GM12878 (cell line): ENCODE results near the gene MFN2. TPM values are rescaled to one million over a fixed set of nuclear protein-coding genes. Genes with fewer than 3 reads are reported as not detected.

Experiments
- ATAC-seq: fragments of 200-7000 bp; cut with Tn5 transposase; 3 replicates; pipeline ENCODE4 v1.9.1; 2020; ENCODE audit warnings: mild to moderate bottlenecking, moderate library complexity
- BruUV-seq: library from RNA; stranded (reverse); fragments of 400-500 nt; replicated peaks from 2 replicates; lab custom pipeline; 2021; lab: Mats Ljungman, UMichigan
- CTCF ChIA-PET: fragments of 300-600 bp; sonication (Branson Sonifier 250); formaldehyde crosslinking; extraction: SDS; loops from one replicate; lab custom pipeline; 2021; ENCODE audit warnings: inconsistent platforms; lab: Yijun Ruan, JAX
- POLR2A ChIA-PET: fragments of 350-600 bp; formaldehyde crosslinking; extraction: SDS; loops from one replicate; lab custom pipeline; 2021; ENCODE audit warnings: inconsistent platforms; lab: Charles Lee
- RAD21 ChIA-PET: fragments of 300-600 bp; sonication (Branson Sonifier 250); formaldehyde crosslinking; loops from one replicate; lab custom pipeline; 2023; ENCODE audit warnings: antibody characterized with exemption; ENCODE audit not compliant: unreplicated experiment; lab: Charles Lee
- SMC1A ChIA-PET: fragments of 300-600 bp; sonication (Branson Sonifier 250); formaldehyde crosslinking; loops from one replicate; lab custom pipeline; 2023; ENCODE audit not compliant: unreplicated experiment, uncharacterized antibody; lab: Charles Lee
- DNase-seq: peaks from one replicate; pipeline ENCODE4 v3.0.0-alpha.2; 2011; ENCODE audit warnings: low read depth, low spot score
- FAIRE-seq: peaks from 3 replicates; lab custom pipeline; 2011; peaks lifted over from hg19 to GRCh38; lab: Jason Lieb, UNC
- H2AFZ ChIP-seq: 2 replicates; pipeline ENCODE4 v1.6.0; 2011; ENCODE audit warnings: low read depth, low read length, control low read depth; ENCODE audit not compliant: control insufficient read depth
- H3K27ac ChIP-seq: 2 replicates; pipeline ENCODE4 v1.5.1; 2011; ENCODE audit warnings: control low read depth; ENCODE audit not compliant: control insufficient read depth, insufficient read depth
- H3K27me3 ChIP-seq, 2 experiments: replicated peaks in 1 of 2; 2 replicates each; pipeline versions ENCODE4 v1.6.0 to v1.6.1; 2011; ENCODE audit warnings: low read length in 1 of 2; ENCODE audit not compliant: control insufficient read depth in 2 of 2, insufficient read depth in 2 of 2
- H3K36me3 ChIP-seq, 2 experiments: 2 replicates each; pipeline ENCODE4 v1.5.1; 2011; ENCODE audit warnings: low read length in 1 of 2; ENCODE audit not compliant: control insufficient read depth in 2 of 2, insufficient read depth in 2 of 2
- H3K4me1 ChIP-seq: 2 replicates; pipeline ENCODE4 v1.6.1; 2011; ENCODE audit warnings: mild to moderate bottlenecking, low read length, moderate library complexity, mixed read lengths; ENCODE audit not compliant: control insufficient read depth, insufficient read depth
- H3K4me2 ChIP-seq: 2 replicates; pipeline ENCODE4 v1.6.0; 2011; ENCODE audit warnings: control low read depth; ENCODE audit not compliant: control insufficient read depth, insufficient read depth
- H3K4me3 ChIP-seq: fragments of 200-600 bp; sonication (generic); 2 replicates; pipeline ENCODE4 v1.5.1; 2016
- H3K79me2 ChIP-seq: 2 replicates; pipeline ENCODE4 v1.6.0; 2011; ENCODE audit warnings: low read length; ENCODE audit not compliant: control insufficient read depth, insufficient read depth
- H3K9ac ChIP-seq: 2 replicates; pipeline ENCODE4 v1.8.0; 2011; ENCODE audit warnings: low read length, control low read depth, mixed read lengths; ENCODE audit not compliant: control insufficient read depth, insufficient read depth
- H3K9me3 ChIP-seq: replicated peaks from 3 replicates; pipeline ENCODE4 v1.5.1; 2011; ENCODE audit warnings: mild to moderate bottlenecking, low read length; ENCODE audit not compliant: control insufficient read depth, insufficient read depth
- H4K20me1 ChIP-seq: 2 replicates; pipeline ENCODE4 v1.6.0; 2011; ENCODE audit not compliant: control insufficient read depth, insufficient read depth
- PML ChIP-seq: IDR thresholded peaks from 2 replicates; pipeline ENCODE4 v1.6.1; 2012; ENCODE audit warnings: low read length, inconsistent platforms
- SMC3 ChIP-seq: IDR thresholded peaks from 2 replicates; pipeline ENCODE4 v1.6.1; 2011; ENCODE audit warnings: low read length, improper control_type of control experiment, borderline replicate concordance
- SP1 ChIP-seq: IDR thresholded peaks from one replicate; pipeline ENCODE4 v1.6.1; 2011; ENCODE audit warnings: low read depth, low read length
- SREBF1 ChIP-seq: IDR thresholded peaks from 2 replicates; pipeline ENCODE4 v1.6.1; 2012; ENCODE audit warnings: mild to moderate bottlenecking, low read length
- STAT1 ChIP-seq: fragments of 450-650 bp; conservative IDR thresholded peaks from 2 replicates; pipeline ENCODE4 v1.6.1; 2014; ENCODE audit warnings: antibody characterized with exemption, mild to moderate bottlenecking
- WGBS: methylation state at CpG from one replicate; pipeline ENCODE4 v1.1.6; 2016; ENCODE audit warnings: low lambda C conversion rate; ENCODE audit not compliant: insufficient replicate concordance, insufficient coverage; ENCODE audit errors: missing lambda C conversion rate; 5-methylcytosine and 5-hydroxymethylcytosine counted together
- in situ Hi-C: fragments of 300-500 bp; cut with MboI; formaldehyde crosslinking; loops from 9 replicates; pipeline ENCODE4 v1.14.3; 2018; ENCODE audit warnings: mixed read lengths
- intact Hi-C: fragments of 100-400 bp; cut with micrococcal nuclease; formaldehyde crosslinking; loops from one replicate; pipeline ENCODE4 v1.14.2; 2022; ENCODE audit not compliant: unreplicated experiment
- polyA plus RNA-seq, 11 experiments: library from polyadenylated mRNA; depleted of rRNA in 4 of 11; unstranded in 6 of 11; stranded (reverse) in 5 of 11; fragments of >200 nt; fragmentation: Nextera tagmentation in 4 of 11; fragmentation: Illumina TruSeq in 1 of 11; extraction: Ambion mirVana in 4 of 11; extraction: Trizol in 1 of 11; gene quantifications; 1 replicate in 1 of 11; 2 replicates in 10 of 11; pipeline versions ENCODE4 v1.2.1 to v1.2.3, GENCODE V29; 2011 to 2016; ENCODE audit warnings: inconsistent platforms in 2 of 11, missing spikeins in 2 of 11, low read depth in 1 of 11
- total RNA-seq, 4 experiments: library from RNA; depleted of rRNA in 3 of 4; stranded (reverse); fragments of >200 nt in 3 of 4; fragmentation: Illumina TruSeq in 1 of 4; extraction: Trizol in 1 of 4; gene quantifications; 2 replicates each; pipeline versions ENCODE4 v1.2.1 to v1.2.3, GENCODE V29; 2013 to 2021
- TF ChIP-seq, protein P1 (sequence below): fragments of 450-650 bp; IDR thresholded peaks from 2 replicates; pipeline ENCODE4 v1.6.1; 2017; ENCODE audit warnings: borderline replicate concordance
- TF ChIP-seq, protein P2 (sequence below): IDR thresholded peaks from 2 replicates; pipeline ENCODE4 v1.6.1; 2012; ENCODE audit warnings: low read depth, low read length, improper control_type of control experiment
- TF ChIP-seq, protein P3 (sequence below), 3 experiments: IDR thresholded peaks in 2 of 3; conservative IDR thresholded peaks in 1 of 3; 2 replicates each; pipeline ENCODE4 v1.5.1; 2011; ENCODE audit warnings: low read depth in 3 of 3, low read length in 3 of 3, mild to moderate bottlenecking in 3 of 3, control low read depth in 2 of 3, moderate library complexity in 2 of 3, inconsistent platforms in 1 of 3, mixed read lengths in 1 of 3; ENCODE audit not compliant: control insufficient read depth in 2 of 3, insufficient read depth in 1 of 3; ENCODE audit errors: extremely low read depth in 1 of 3

The MFN2 gene
- total and polyA plus RNA-seq, 10 of the 15 experiments (the other 5 are each of a cell fraction or from before 2014, with no cell fraction given): 5.3 to 64.4 (median 48.1) TPM

DNA sequence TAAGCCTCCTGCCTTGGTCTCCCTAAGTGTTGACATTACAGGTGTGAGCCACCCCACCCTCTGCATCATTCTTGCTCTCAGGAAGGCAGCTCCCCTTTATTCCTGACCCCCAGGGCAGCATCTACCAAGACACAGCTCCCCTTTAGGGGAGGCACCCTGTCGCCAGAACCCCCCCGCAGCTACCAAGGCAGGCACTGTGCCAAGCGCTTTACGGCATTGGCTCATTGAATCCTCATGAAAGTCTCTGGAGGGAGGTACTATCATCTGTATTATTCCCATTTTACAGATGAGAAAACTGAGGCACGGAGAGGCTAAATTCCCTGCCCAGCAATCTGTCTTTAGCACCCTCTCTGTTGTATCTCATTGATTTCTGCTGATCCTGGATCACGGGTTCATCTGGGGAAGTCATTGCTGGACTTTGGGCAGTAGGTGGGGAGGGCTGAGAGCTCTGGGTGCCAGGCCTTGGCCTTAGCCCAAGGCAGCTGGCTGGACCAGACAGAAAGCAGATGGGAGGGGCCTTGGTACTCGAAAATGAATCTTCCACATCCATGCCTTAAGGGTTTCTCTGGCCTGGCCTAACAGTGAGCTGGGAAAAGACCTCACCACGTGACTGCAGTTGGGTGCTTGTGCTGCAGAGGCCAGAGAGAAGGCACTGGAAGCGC, 39.9 kb upstream of the MFN2 start (continued):
- TF ChIP-seq STAT1 (no peak), SP1 (no peak)
- TF ChIP-seq, protein P1, sequence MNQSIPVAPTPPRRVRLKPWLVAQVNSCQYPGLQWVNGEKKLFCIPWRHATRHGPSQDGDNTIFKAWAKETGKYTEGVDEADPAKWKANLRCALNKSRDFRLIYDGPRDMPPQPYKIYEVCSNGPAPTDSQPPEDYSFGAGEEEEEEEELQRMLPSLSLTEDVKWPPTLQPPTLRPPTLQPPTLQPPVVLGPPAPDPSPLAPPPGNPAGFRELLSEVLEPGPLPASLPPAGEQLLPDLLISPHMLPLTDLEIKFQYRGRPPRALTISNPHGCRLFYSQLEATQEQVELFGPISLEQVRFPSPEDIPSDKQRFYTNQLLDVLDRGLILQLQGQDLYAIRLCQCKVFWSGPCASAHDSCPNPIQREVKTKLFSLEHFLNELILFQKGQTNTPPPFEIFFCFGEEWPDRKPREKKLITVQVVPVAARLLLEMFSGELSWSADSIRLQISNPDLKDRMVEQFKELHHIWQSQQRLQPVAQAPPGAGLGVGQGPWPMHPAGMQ: no peak
- TF ChIP-seq, all 136 proteins: peak for 0

DNA sequence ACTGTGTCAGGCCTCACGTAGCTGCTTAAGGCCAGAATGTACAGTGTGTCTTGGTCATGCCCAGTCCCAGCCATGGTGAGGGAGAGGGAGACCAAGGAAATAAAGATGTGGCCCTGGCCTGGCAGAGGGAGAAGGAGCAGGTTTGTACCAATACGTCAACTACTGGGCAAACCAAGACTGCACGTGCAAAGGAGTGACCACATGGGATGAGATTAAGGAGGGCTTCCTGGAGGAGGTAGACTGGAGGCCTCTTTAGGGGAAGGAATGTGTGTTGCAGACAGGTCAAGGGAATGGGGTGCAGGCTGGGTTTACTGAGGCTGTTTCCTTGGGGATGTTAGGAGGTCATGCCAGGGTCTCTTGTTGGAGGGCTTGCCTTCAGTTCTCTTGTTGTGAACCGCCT, 38.0 kb upstream of the MFN2 start:
- ATAC-seq: no peak
- no peaks in the 10 kb centered on the region for H3K27me3 ChIP-seq
- H3K9me3 ChIP-seq: no peaks in the 10 kb centered on the region; the same call in 2 of the 3 replicates
- intact Hi-C loops: no loop called here
- H3K79me2 ChIP-seq: peaks cover 7% of the 10 kb centered on the region
- WGBS: 79% methylated on average over 4 of the region's 4 CpGs
- H2AFZ ChIP-seq: no peak overlapping the region
- H3K27ac ChIP-seq: no peak overlapping the region
- H3K4me3 ChIP-seq: no peak overlapping the region
- ChIA-PET RAD21 (no interaction called here), POLR2A (no interaction called here), CTCF (interaction anchor here (0.7 kb wide), 1 partner anchor 25 kb away, joined by 4 read pairs; no protein-coding TSS in a partner anchor), SMC1A (no interaction called here)
- peaks cover 1% of the 10 kb centered on the region; the same call in 1 of the 2 replicates for H3K4me1 ChIP-seq
- no peak overlapping the region for H3K9ac ChIP-seq
- no TSS peak for BruUV-seq
- in situ Hi-C loops: no loop called here
- FAIRE-seq: no peak
- TF ChIP-seq, protein P2, sequence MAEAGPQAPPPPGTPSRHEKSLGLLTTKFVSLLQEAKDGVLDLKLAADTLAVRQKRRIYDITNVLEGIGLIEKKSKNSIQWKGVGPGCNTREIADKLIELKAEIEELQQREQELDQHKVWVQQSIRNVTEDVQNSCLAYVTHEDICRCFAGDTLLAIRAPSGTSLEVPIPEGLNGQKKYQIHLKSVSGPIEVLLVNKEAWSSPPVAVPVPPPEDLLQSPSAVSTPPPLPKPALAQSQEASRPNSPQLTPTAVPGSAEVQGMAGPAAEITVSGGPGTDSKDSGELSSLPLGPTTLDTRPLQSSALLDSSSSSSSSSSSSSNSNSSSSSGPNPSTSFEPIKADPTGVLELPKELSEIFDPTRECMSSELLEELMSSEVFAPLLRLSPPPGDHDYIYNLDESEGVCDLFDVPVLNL: no peak
- TF ChIP-seq, protein P3, sequence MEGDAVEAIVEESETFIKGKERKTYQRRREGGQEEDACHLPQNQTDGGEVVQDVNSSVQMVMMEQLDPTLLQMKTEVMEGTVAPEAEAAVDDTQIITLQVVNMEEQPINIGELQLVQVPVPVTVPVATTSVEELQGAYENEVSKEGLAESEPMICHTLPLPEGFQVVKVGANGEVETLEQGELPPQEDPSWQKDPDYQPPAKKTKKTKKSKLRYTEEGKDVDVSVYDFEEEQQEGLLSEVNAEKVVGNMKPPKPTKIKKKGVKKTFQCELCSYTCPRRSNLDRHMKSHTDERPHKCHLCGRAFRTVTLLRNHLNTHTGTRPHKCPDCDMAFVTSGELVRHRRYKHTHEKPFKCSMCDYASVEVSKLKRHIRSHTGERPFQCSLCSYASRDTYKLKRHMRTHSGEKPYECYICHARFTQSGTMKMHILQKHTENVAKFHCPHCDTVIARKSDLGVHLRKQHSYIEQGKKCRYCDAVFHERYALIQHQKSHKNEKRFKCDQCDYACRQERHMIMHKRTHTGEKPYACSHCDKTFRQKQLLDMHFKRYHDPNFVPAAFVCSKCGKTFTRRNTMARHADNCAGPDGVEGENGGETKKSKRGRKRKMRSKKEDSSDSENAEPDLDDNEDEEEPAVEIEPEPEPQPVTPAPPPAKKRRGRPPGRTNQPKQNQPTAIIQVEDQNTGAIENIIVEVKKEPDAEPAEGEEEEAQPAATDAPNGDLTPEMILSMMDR (IDR thresholded peaks at IDR 0.05 in 2 of 3, conservative IDR thresholded peaks at IDR 0.05 in 1 of 3; ENCODE audit: control insufficient read depth in 2 of 3, extremely low read depth in 1 of 3, insufficient read depth in 1 of 3, low read depth in 3 of 3, low read length in 3 of 3): no peak
- TF ChIP-seq SREBF1 (no peak), SMC3 (no peak), PML (no peak)
- H4K20me1 ChIP-seq: no peaks in the 10 kb centered on the region
- no peak overlapping the region for H3K4me2 ChIP-seq
- DNase-seq: no peak
- H3K36me3 ChIP-seq: peaks cover 2 to 4% of the 10 kb centered on the region in 2 experiments; a peak in 3 of 4 replicates
